Epithelial cell of esophagus (primary cell): ENCODE results near the gene CCDC77.

Experiments
- DNase-seq: peaks from one replicate; pipeline ENCODE4 v3.0.0; 2010; ENCODE audit warnings: low read depth
- H3K4me3 ChIP-seq: 2 replicates; pipeline ENCODE4 v1.5.1; 2011; ENCODE audit warnings: mild to moderate bottlenecking, low read length, control low read depth
- CTCF ChIP-seq: IDR thresholded peaks from 2 replicates; pipeline ENCODE4 v1.5.1; 2011; ENCODE audit warnings: low read depth, mild to moderate bottlenecking, low read length, control low read depth, inconsistent platforms; ENCODE audit not compliant: insufficient read depth; ENCODE audit errors: missing control alignments

Gene CCDC77

GRCh38 chr12:460261-461230 lies 59.1 kb downstream of the CCDC77 start:
- H3K4me3 ChIP-seq: peak overlapping the region; percentile 46
- no peak for DNase-seq
- TF ChIP-seq CTCF: no peak

GRCh38 chr12:461425-461824 lies 60.0 kb downstream of the CCDC77 start:
- peak overlapping the region; percentile 46 for H3K4me3 ChIP-seq
- DNase-seq: no peak
- TF ChIP-seq CTCF: no peak

- TF ChIP-seq CTCF: no peak
- H3K4me3 ChIP-seq: no peak overlapping the region
- DNase-seq: peak; percentile 81
These were observed 61.7 kb downstream of the CCDC77 start for GRCh38 chr12:462936-463705.

GRCh38 chr12:464484-465267 lies 63.2 kb downstream of the CCDC77 start:
- no peak for DNase-seq
- no peak for TF ChIP-seq CTCF
- H3K4me3 ChIP-seq: no peak overlapping the region

GRCh38 chr12:466039-466438 lies 64.6 kb downstream of the CCDC77 start:
- DNase-seq: no peak
- no peak for TF ChIP-seq CTCF
- H3K4me3 ChIP-seq: no peak overlapping the region

GRCh38 chr12:466762-467161 lies 65.3 kb downstream of the CCDC77 start:
- no peak overlapping the region for H3K4me3 ChIP-seq
- DNase-seq: no peak
- TF ChIP-seq CTCF: no peak
